Spleen (tissue), 11 donors: ENCODE data around the gene FOXP1. TPM values are rescaled to one million over a fixed set of nuclear protein-coding genes. Genes with fewer than 3 reads are reported as not detected.

Experiments
- DNase-seq: peaks from one replicate; pipeline ENCODE4 v3.0.0-alpha.2; 2020
- H3K27ac ChIP-seq, 8 donors: fragments of 200-600 bp; sonication (generic) in 7 of 8; 1 replicate in 4 of 8; 2 replicates in 4 of 8; pipeline versions ENCODE4 v1.5.0 to v1.8.0; 2016 to 2021; ENCODE audit warnings: inconsistent platforms in 4 of 8, mild to moderate bottlenecking in 4 of 8, moderate library complexity in 1 of 8
- H3K27me3 ChIP-seq, 7 donors: fragments of 200-600 bp; sonication (generic) in 6 of 7; replicated peaks in 1 of 7; 1 replicate in 4 of 7; 2 replicates in 3 of 7; pipeline versions ENCODE4 v1.5.0 to v1.8.0; 2016 to 2021; ENCODE audit warnings: inconsistent platforms in 3 of 7, mild to moderate bottlenecking in 1 of 7
- H3K36me3 ChIP-seq, 6 donors: fragments of 200-600 bp; sonication (generic) in 5 of 6; 1 replicate in 4 of 6; 2 replicates in 2 of 6; pipeline versions ENCODE4 v1.5.0 to v1.8.0; 2016 to 2021; ENCODE audit warnings: inconsistent platforms in 2 of 6
- H3K4me1 ChIP-seq, 6 donors: fragments of 200-600 bp; sonication (generic) in 5 of 6; 1 replicate in 3 of 6; 2 replicates in 3 of 6; pipeline versions ENCODE4 v1.5.0 to v1.8.0; 2016 to 2021; ENCODE audit warnings: inconsistent platforms in 3 of 6
- H3K4me3 ChIP-seq, 8 donors: fragments of 200-600 bp; sonication (generic) in 7 of 8; 1 replicate in 4 of 8; 2 replicates in 4 of 8; pipeline versions ENCODE4 v1.5.0 to v1.8.0; 2016 to 2021; ENCODE audit warnings: inconsistent platforms in 4 of 8, mild to moderate bottlenecking in 4 of 8, moderate library complexity in 2 of 8
- H3K9me3 ChIP-seq, 8 donors: fragments of 200-600 bp; sonication (generic) in 7 of 8; 1 replicate in 4 of 8; 2 replicates in 4 of 8; pipeline versions ENCODE4 v1.5.0 to v1.8.0; 2016 to 2021; ENCODE audit warnings: inconsistent platforms in 4 of 8
- CTCF ChIP-seq, 11 experiments: fragments of 200-600 bp in 7 of 11; fragments of 450-650 bp in 4 of 11; sonication (generic) in 4 of 11; IDR thresholded peaks in 8 of 11; conservative IDR thresholded peaks in 3 of 11; 1 replicate in 7 of 11; 2 replicates in 4 of 11; pipeline versions ENCODE4 v1.4.0 to v1.8.0; 2016 to 2021; ENCODE audit warnings: antibody characterized with exemption in 11 of 11, inconsistent platforms in 4 of 11, mild to moderate bottlenecking in 1 of 11
- POLR2A ChIP-seq, 3 donors: fragments of 450-650 bp; IDR thresholded peaks; one replicate each; pipeline ENCODE4 v1.5.1; 2017; ENCODE audit warnings: antibody characterized with exemption in 3 of 3, mild to moderate bottlenecking in 1 of 3
- POLR2AphosphoS5 ChIP-seq, 3 donors: sonication (generic); formaldehyde crosslinking; IDR thresholded peaks; one replicate each; pipeline ENCODE4 v1.5.1; 2017; ENCODE audit warnings: antibody characterized with exemption in 3 of 3
- WGBS, 5 donors: extraction: QIAGEN DNeasy Blood & Tissue Kit in 3 of 5; methylation state at CpG; one replicate each; pipeline versions ENCODE4 v1.1.5 to v1.1.7; 2013 to 2018; 5-methylcytosine and 5-hydroxymethylcytosine counted together
- intact Hi-C: fragments of 100-400 bp; cut with DNase I; formaldehyde crosslinking; loops from one replicate; pipeline ENCODE4 v1.15.0; 2023; ENCODE audit warnings: low total_unique reads
- polyA plus RNA-seq, 3 donors: library from polyadenylated mRNA; stranded (reverse); fragments of 200-250 nt; gene quantifications; one replicate each; pipeline ENCODE4 v1.2.1, GENCODE V29; 2013
- total RNA-seq, 7 donors: library from RNA; depleted of rRNA in 3 of 7; stranded (reverse); fragments of >200 nt in 3 of 7; fragmentation: NEBNext Ultra II Directional in 4 of 7; extraction: Animal tissue kit (Norgen Biotek cat#: 25700) in 4 of 7; gene quantifications; one replicate each; pipeline versions ENCODE4 v1.1.0 to v1.2.1, GENCODE V29; 2016 to 2021
- donor health status: healthy with polysubstance abuse.
- donor health status: DM: no; HTN: no; CAD: no; lungs with moderate emphysema.
- donor health status: DM: no; HTN: no; CAD: no.
- donor health status: Bipolar disorder and iron deficiency.
- donor health status: healthy.
- donor health status: DM: no; HTN: no; CAD: no.
- donor health status: DM: yes; HTN: yes; CAD: no.

The FOXP1 gene
- total and polyA plus RNA-seq, 10 donors, result 11.1 to 202 (median 153) TPM

GRCh38 chr3:71323558-71323957, 260.0 kb downstream of the FOXP1 start:
- TF ChIP-seq CTCF (IDR thresholded peaks at IDR 0.05 in 8 of 11, conservative IDR thresholded peaks at IDR 0.05 in 3 of 11), result no peak
- TF ChIP-seq POLR2A (IDR thresholded peaks at IDR 0.05), result no peak
- no peak for TF ChIP-seq POLR2AphosphoS5 (IDR thresholded peaks at IDR 0.05)
- H3K27ac ChIP-seq, result no peak overlapping the region
- DNase-seq, result no peak
- 87 to 99% (median 94%) methylated on average over 5 of the region's 5 CpGs for WGBS, 5 donors
- intact Hi-C loops, result no loop called here
- no peak overlapping the region for H3K4me3 ChIP-seq
- peaks cover 0 to 20% (median 0%) of the 10 kb centered on the region in 6 donors for H3K4me1 ChIP-seq
- H3K27me3 ChIP-seq, result no peaks in the 10 kb centered on the region
- peaks cover 0 to 3% (median 0%) of the 10 kb centered on the region in 8 donors for H3K9me3 ChIP-seq
- H3K36me3 ChIP-seq, result peaks cover 0 to 6% (median 0%) of the 10 kb centered on the region in 6 donors

DNA sequence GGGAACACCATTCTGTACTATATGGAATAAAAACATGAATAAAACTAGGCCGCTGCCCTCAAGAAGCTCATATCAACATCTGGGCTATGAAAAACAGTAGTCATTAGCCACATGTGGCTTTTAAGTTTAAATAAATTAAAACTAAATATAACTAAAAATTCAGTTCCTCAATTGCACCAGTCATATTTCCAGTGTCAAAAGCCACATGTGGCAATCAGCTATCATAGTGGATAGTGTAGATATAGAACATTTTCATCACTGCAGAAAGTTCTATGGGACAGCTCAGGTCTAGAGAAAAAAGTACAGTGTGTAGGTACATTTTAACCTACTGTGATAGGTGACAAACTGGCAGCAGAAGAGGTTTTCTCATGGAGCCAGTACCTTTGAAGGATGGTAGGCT, 261.4 kb downstream of the FOXP1 start:
- Histone ChIP-seq H3K27me3 (no peaks in the 10 kb centered on the region), H3K36me3 (no peaks in the 10 kb centered on the region), H3K4me1 (peaks cover 0 to 34% (median 7%) of the 10 kb centered on the region in 6 donors), H3K27ac (no peak overlapping the region), H3K9me3 (peaks cover 0 to 3% (median 0%) of the 10 kb centered on the region in 8 donors), H3K4me3 (no peak overlapping the region)
- intact Hi-C loops, result no loop called here
- DNase-seq, result no peak
- no peak for TF ChIP-seq POLR2A (IDR thresholded peaks at IDR 0.05)
- no peak for TF ChIP-seq POLR2AphosphoS5 (IDR thresholded peaks at IDR 0.05)
- TF ChIP-seq CTCF (IDR thresholded peaks at IDR 0.05 in 8 of 11, conservative IDR thresholded peaks at IDR 0.05 in 3 of 11), result no peak
- WGBS, 5 donors, result 91 to 100% (median 96%) methylated on average over 1 of the region's 1 CpG

DNA sequence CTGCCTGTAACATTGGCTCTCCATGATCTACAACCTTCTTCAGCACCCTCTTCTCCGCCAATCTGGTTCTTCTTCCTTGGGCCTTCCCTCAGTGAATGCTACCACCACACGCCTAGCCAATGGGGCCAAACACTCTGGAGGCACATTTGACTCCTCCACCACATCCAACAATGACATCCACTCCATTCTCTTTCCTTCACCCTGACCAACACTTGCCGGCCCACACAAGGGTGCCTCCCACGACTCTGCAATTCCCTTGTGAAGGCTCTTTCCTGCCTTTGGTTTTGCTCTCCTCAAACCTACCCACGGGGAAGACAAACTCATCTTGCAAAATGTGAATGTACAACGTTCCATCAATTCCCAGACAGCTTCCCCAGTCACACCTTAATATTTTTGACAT, 263.8 kb downstream of the FOXP1 start:
- Histone ChIP-seq H3K27me3 (no peaks in the 10 kb centered on the region), H3K36me3 (no peaks in the 10 kb centered on the region), H3K9me3 (peaks cover 0 to 3% (median 0%) of the 10 kb centered on the region in 8 donors), H3K4me1 (peaks cover 0 to 47% (median 8%) of the 10 kb centered on the region in 6 donors), H3K27ac (no peak overlapping the region), H3K4me3 (no peak overlapping the region)
- DNase-seq, result no peak
- no peak for TF ChIP-seq POLR2AphosphoS5 (IDR thresholded peaks at IDR 0.05)
- 72 to 87% (median 79%) methylated on average over 6 of the region's 6 CpGs for WGBS, 5 donors
- intact Hi-C loops, result no loop called here

DNA sequence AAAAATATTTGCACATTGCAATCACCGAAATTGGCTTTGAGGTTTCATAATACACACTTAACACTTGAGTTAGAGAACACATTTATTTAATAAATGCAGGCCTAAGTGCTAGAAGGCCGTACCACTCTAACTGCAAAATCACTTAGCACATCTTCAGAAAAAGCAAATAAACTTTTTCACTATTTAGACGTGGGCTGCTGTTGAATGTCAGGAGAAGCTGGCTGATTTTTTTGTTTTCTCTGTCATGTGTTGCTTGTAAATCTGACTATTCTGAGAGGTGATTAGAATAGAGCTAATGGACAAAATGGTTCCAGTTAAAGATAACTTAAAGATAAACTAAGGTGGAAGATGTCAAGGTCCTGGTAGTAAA, 265.1 kb downstream of the FOXP1 start:
- H3K9me3 ChIP-seq, result no peaks in the 10 kb centered on the region
- H3K4me3 ChIP-seq, result no peak overlapping the region
- intact Hi-C loops, result no loop called here
- no peaks in the 10 kb centered on the region for H3K27me3 ChIP-seq
- peaks cover 0 to 47% (median 8%) of the 10 kb centered on the region in 6 donors for H3K4me1 ChIP-seq
- no peaks in the 10 kb centered on the region for H3K36me3 ChIP-seq
- WGBS, 5 donors, result 59 to 75% (median 73%) methylated on average over 3 of the region's 3 CpGs
- no peak for TF ChIP-seq POLR2AphosphoS5 (IDR thresholded peaks at IDR 0.05)
- TF ChIP-seq CTCF (IDR thresholded peaks at IDR 0.05 in 8 of 11, conservative IDR thresholded peaks at IDR 0.05 in 3 of 11), result no peak
- no peak for TF ChIP-seq POLR2A (IDR thresholded peaks at IDR 0.05)
- no peak overlapping the region for H3K27ac ChIP-seq
- DNase-seq, result no peak
